ENCODE results near the gene PPP1CA.

DNA sequence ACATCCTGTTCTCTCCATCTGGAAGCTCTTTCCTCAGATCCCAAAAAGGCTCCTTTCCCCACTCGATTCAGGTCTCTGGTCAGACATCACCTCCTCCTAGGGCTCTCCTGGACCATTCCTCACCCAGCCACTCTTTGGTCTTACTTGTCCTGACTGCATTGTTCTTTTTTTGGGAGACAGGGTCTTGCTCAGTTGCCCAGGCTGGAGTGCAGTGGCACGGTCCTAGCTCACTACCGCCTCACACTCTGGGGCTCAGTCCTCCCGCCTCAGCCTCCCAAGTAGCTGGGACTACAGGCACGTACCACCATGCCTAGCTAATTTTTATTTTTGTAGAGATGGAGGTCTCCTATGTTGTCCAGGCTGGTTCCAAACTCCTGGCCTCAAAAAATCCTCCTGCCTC, 43.9 kb upstream of the PPP1CA start:
- TF ChIP-seq, protein P1, sequence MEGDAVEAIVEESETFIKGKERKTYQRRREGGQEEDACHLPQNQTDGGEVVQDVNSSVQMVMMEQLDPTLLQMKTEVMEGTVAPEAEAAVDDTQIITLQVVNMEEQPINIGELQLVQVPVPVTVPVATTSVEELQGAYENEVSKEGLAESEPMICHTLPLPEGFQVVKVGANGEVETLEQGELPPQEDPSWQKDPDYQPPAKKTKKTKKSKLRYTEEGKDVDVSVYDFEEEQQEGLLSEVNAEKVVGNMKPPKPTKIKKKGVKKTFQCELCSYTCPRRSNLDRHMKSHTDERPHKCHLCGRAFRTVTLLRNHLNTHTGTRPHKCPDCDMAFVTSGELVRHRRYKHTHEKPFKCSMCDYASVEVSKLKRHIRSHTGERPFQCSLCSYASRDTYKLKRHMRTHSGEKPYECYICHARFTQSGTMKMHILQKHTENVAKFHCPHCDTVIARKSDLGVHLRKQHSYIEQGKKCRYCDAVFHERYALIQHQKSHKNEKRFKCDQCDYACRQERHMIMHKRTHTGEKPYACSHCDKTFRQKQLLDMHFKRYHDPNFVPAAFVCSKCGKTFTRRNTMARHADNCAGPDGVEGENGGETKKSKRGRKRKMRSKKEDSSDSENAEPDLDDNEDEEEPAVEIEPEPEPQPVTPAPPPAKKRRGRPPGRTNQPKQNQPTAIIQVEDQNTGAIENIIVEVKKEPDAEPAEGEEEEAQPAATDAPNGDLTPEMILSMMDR (IDR thresholded peaks at IDR 0.05; ENCODE audit: insufficient read depth, low read depth, low read length): no peak
- no peak for TF ChIP-seq EZH2 (IDR thresholded peaks at IDR 0.05; ENCODE audit: insufficient read depth, low read length)
